Measurements from ENCODE around the gene AGAP1. TPM values are rescaled to one million over a fixed set of nuclear protein-coding genes. Genes with fewer than 3 reads are reported as not detected.

The AGAP1 gene
- total RNA-seq (10 to 100 TPM; 16.3 to 21.6 (median 19.3) TPM), polyA plus RNA-seq (10 to 100 TPM in 1 of 2 donors, 1 to 10 TPM in 1; 5.9 to 11.9 TPM)
- long read RNA-seq, donor 1, partial matches to known transcripts = 6 of 17 reads
- long read RNA-seq, donor 1, other reads (novel, unspliced or antisense) = 11 of 17 reads
- long read RNA-seq, donor 2, full-length matches to known transcripts = 3 of 22 reads
- long read RNA-seq, donor 2, partial matches to known transcripts = 6 of 22 reads
- long read RNA-seq, donor 2, other reads (novel, unspliced or antisense) = 13 of 22 reads
- long read RNA-seq, donor 3, full-length matches to known transcripts = 1 of 13 reads
- long read RNA-seq, donor 3, partial matches to known transcripts = 4 of 13 reads
- long read RNA-seq, donor 3, other reads (novel, unspliced or antisense) = 8 of 13 reads

GRCh38 chr2:235493775-235494715 lies at the start of gene AGAP1:
AGAP1 (plus strand) TSS chr2:235494043.
- H3K9me3 ChIP-seq = peaks cover 0 to 21% (median 2%) of the 10 kb centered on the region in 12 donors
- peaks cover 0 to 40% (median 24%) of the 10 kb centered on the region in 12 donors for H3K4me1 ChIP-seq
- peak within 1 kb of the TSS; percentile 53 to 94 (median 67) for H3K4me3 ChIP-seq
- DNase-seq (peak; percentile 89 to 94 (median 91)), ATAC-seq (peak; percentile 84 to 95 (median 92))
- TF ChIP-seq CTCF (IDR thresholded peaks at IDR 0.05) = no peak
- TF ChIP-seq POLR2A (IDR thresholded peaks at IDR 0.05) = peak in 1 of 2 donors; percentile 63
- H3K27me3 ChIP-seq = peaks cover 0 to 23% (median 0%) of the 10 kb centered on the region in 9 donors
- intact Hi-C loops (cut with DNase I) = loop anchor here in 6 of 10 donors (1.0 to 10.0 kb wide), 10 partner anchors 58 to 359 kb away; no protein-coding TSS in a partner anchor
- 0 to 1% (median 0%) methylated on average over 1 to 156 of the region's 156 CpGs; no CpG with 5 or more reads in 1 of the 4 donors for WGBS, 4 donors
- H3K36me3 ChIP-seq = no peaks in the 10 kb centered on the region
- H3K27ac ChIP-seq = peak within 1 kb of the TSS; percentile 31 to 87 (median 78)

GRCh38 chr2:235444101-235444597 lies 49.7 kb upstream of the AGAP1 start:
- WGBS, 4 donors = 92 to 93% (median 93%) methylated on average over 7 of the region's 7 CpGs
- H3K4me3 ChIP-seq = no peak overlapping the region
- TF ChIP-seq POLR2A (IDR thresholded peaks at IDR 0.05) (no peak), CTCF (IDR thresholded peaks at IDR 0.05) (no peak)
- intact Hi-C loops (cut with DNase I) = no loop called here
- no peak for ATAC-seq
- H3K36me3 ChIP-seq = no peaks in the 10 kb centered on the region
- no peaks in the 10 kb centered on the region for H3K27me3 ChIP-seq
- no peak overlapping the region for H3K27ac ChIP-seq
- no peaks in the 10 kb centered on the region for H3K4me1 ChIP-seq
- DNase-seq = no peak
- H3K9me3 ChIP-seq = peaks cover 0 to 5% (median 0%) of the 10 kb centered on the region in 12 donors

- 56 to 67% (median 59%) methylated on average over 6 of the region's 6 CpGs for WGBS, 4 donors
- Histone ChIP-seq H3K27ac (no peak overlapping the region), H3K27me3 (no peaks in the 10 kb centered on the region), H3K4me1 (no peaks in the 10 kb centered on the region), H3K9me3 (peaks cover 0 to 5% (median 0%) of the 10 kb centered on the region in 12 donors), H3K4me3 (no peak overlapping the region), H3K36me3 (no peaks in the 10 kb centered on the region)
- ATAC-seq (no peak), DNase-seq (no peak)
- TF ChIP-seq POLR2A (IDR thresholded peaks at IDR 0.05) (no peak), CTCF (IDR thresholded peaks at IDR 0.05) (no peak)
- intact Hi-C loops (cut with DNase I) = no loop called here
Observed at GRCh38 chr2:235445116-235445515, 48.7 kb upstream of the AGAP1 start.

Measured in heart left ventricle (tissue), 16 donors.